ES-I3 (cell line): ENCODE results near the gene DPP4.

Experiments
- H3K36me3 ChIP-seq: 2 replicates; pipeline ENCODE4 v1.6.1; 2013; ENCODE audit warnings: mild to moderate bottlenecking, low read length, control low read depth, moderate library complexity; ENCODE audit not compliant: insufficient read depth
- H3K4me1 ChIP-seq: 2 replicates; pipeline ENCODE4 v1.6.1; 2013; ENCODE audit warnings: mild to moderate bottlenecking, control low read depth, low read length; ENCODE audit not compliant: insufficient read depth
- H3K9ac ChIP-seq: 2 replicates; pipeline ENCODE4 v1.6.1; 2013; ENCODE audit warnings: low read depth, mild to moderate bottlenecking, low read length, moderate library complexity
- H3K9me3 ChIP-seq: 2 replicates; pipeline ENCODE4 v1.6.1; 2013; ENCODE audit warnings: mild to moderate bottlenecking, low read length, moderate library complexity; ENCODE audit not compliant: control insufficient read depth, insufficient read depth

DPP4 gene

DNA sequence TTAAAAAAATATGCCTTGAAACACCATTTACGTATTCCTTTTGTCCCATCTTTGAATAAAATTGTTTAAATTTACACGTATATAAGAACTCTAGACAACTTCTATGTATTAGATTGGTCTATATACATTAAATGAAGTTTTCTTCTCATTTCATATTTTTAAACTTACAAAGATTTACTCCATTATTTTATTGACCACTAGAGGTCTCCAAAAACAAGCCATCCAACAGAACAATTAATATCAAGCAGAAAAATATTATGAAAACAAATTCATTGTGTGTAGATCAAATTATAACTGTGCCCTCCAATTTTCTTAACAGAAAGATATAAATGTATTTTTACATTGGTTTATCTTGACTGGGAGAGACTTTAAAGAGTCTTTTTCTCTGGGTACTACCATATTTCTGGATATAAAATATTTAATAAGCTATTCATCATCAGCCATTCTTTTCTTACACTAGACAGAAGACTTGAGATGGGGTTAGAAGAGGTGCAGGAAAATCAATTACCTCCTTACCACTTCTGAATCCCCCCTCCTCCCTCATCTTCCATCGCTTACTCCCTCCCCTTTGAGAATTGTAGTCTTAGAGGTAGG, 66.5 kb downstream of the DPP4 start:
- H3K9me3 ChIP-seq, result no peaks in the 10 kb centered on the region
- H3K9ac ChIP-seq, result no peak overlapping the region
- H3K4me1 ChIP-seq, result peaks cover 10% of the 10 kb centered on the region
- H3K36me3 ChIP-seq, result no peaks in the 10 kb centered on the region

DNA sequence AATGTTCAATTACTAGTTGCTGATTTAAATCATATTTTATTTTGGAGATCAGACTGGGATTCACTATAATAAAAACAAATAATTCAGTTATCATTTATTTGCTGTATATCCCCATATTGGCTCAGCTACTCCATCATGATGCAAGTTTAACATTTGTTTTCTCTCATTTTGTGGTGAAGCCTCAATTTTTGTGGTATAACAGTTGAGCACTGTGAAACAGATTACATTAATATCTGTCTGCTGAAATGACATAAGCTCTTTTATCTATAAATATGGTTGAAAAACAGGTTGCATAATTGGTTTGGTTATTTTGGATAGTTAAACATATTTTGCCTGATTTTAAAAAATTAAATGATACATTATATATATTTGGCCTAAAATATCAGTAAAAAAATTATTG, 67.7 kb downstream of the DPP4 start:
- no peaks in the 10 kb centered on the region for H3K9me3 ChIP-seq
- peaks cover 21% of the 10 kb centered on the region for H3K4me1 ChIP-seq
- no peak overlapping the region for H3K9ac ChIP-seq
- no peaks in the 10 kb centered on the region for H3K36me3 ChIP-seq

DNA sequence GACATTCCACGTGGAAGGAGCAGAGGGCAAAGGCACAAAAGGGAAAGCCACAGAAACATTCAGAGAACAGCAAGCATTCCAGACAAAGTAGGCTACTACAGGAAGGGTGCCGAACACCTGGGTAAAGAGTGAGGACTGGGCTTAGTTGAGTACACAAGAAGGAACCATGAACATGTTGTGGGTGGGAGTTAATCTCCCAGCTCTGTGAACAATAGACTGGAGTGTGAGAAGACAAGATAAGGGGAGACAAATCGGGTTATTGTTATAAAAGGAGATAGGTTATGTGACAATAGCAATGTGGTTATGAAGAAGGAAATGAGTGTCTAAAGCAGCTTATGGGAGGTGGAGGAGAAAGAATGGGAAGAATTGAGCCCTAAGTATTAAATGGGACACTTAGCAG, 70.0 kb downstream of the DPP4 start:
- Histone ChIP-seq H3K4me1 (peaks cover 28% of the 10 kb centered on the region), H3K36me3 (no peaks in the 10 kb centered on the region), H3K9ac (no peak overlapping the region), H3K9me3 (no peaks in the 10 kb centered on the region)

DNA sequence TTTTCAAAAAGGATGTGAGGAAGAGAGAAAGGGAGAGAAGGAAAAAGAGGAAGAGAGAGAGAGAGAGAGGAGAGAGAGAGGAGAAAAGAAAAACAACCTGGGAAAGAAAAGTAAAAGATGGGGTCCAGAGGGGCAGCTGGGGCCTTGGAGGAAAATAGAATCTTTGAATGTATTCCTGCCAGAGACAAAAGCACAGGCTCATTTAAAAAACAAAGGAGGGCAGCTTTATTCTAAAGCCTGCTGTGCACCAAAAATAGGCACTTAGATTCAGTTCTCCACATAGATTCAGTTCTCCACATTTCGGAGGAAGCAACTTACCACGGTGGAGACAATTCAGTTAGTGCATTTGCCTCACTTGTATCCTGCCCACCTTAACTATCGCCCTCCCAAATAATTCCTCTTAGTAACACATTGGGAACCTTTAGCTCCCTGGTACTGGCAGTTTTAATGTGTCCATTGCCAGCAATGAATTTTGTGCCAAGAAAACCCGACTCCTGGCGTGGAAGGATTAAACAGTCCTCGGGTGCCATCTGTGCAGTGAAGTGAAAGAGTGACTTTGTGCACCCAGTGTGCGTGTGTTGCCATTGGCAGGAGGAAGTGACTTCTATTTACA, 71.3 kb downstream of the DPP4 start:
- H3K9ac ChIP-seq, result no peak overlapping the region
- no peaks in the 10 kb centered on the region for H3K9me3 ChIP-seq
- no peaks in the 10 kb centered on the region for H3K36me3 ChIP-seq
- H3K4me1 ChIP-seq, result peaks cover 38% of the 10 kb centered on the region

DNA sequence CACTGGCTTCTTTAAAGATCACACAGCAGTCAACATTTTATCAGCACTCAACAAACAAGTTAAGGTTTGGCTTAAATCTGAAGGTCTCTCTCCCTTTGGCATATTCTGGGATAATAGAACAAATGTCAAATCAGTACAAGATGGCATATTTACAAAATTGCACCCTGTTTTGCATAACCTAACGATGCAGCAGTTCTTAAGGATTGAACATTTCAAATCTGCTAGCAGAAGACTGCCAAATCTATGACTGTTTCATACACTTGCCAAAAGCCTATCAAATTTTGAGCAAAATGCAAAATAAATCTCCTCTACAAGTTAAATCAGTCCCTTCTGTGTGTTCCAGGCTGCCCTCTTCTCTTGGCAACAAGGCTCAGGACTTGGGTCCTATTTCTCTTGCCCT, 73.6 kb downstream of the DPP4 start:
- Histone ChIP-seq H3K36me3 (no peaks in the 10 kb centered on the region), H3K9ac (no peak overlapping the region), H3K4me1 (peaks cover 38% of the 10 kb centered on the region), H3K9me3 (no peaks in the 10 kb centered on the region)

DNA sequence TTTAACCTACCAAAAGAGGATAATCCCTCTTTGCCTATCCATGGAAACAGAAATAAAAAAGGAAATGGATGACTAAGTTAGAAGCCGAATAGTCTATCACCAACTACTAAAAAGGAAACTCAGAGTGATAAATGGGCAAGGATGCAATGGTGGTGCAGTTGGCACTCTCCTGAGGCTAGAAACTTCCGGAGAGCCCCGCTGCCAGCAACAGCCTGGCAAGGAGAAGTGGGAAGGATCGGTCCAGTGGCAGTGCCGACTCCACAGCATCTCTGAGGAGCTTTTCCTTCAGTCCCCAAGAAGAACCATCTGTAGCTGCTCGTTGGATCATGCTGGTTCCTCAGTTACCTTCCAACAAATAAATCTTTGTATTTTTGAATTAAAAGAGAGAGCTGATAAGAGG, 74.7 kb downstream of the DPP4 start:
- Histone ChIP-seq H3K9me3 (no peaks in the 10 kb centered on the region), H3K36me3 (no peaks in the 10 kb centered on the region; the same call in 1 of the 2 replicates), H3K9ac (no peak overlapping the region), H3K4me1 (peaks cover 38% of the 10 kb centered on the region)

DNA sequence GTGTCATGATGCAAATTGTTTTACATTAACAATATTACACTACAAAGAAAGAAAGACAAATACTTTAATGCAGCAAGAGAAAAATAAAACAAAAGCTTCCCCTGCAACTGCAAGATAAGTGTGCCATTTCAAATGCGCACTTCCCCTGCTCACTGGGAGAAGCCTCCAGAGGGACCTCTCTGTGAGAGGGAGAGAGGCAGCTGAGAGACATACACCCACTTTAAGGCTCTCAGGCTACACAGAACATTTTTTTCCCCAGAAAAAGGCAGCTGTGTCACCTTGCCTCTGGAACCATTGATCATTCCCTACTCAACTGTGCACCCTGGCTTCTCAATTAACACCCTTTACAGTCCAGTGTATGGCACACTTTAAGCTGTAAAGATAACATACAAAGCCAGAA, 75.2 kb downstream of the DPP4 start:
- Histone ChIP-seq H3K4me1 (peaks cover 38% of the 10 kb centered on the region), H3K36me3 (no peaks in the 10 kb centered on the region; the same call in 1 of the 2 replicates), H3K9ac (no peak overlapping the region)

DNA sequence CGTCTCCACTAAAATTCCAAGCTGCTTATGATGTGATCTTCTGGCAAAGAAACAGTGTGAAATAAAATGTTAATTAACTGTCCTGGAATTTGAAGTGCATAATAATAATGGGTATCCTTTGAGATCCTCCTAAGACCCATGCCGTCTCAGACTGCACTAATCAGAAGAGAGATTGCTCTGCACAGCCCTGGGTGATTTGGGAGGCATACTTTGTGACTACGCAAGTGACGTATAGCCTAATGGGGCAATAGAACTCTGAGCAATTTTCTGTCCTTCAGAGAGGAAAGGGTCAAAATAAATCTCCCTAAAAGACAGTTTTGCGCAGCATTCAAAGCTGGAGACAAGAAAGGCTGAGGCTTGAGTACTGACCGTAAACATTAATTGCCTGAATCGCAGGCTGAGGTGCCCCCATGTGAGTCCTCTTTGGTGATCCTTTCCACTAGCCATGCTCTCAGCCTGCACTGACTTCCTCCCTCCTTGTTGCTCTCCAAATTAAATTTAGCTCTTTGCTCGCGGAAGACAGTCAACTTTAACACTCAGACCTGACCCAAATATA, 76.0 kb downstream of the DPP4 start:
- Histone ChIP-seq H3K9me3 (no peaks in the 10 kb centered on the region), H3K4me1 (peaks cover 31% of the 10 kb centered on the region), H3K9ac (no peak overlapping the region), H3K36me3 (no peaks in the 10 kb centered on the region; the same call in 1 of the 2 replicates)

More for the DNA sequence above, 75.2 kb downstream of the DPP4 start:
- H3K9me3 ChIP-seq, result no peaks in the 10 kb centered on the region

DNA sequence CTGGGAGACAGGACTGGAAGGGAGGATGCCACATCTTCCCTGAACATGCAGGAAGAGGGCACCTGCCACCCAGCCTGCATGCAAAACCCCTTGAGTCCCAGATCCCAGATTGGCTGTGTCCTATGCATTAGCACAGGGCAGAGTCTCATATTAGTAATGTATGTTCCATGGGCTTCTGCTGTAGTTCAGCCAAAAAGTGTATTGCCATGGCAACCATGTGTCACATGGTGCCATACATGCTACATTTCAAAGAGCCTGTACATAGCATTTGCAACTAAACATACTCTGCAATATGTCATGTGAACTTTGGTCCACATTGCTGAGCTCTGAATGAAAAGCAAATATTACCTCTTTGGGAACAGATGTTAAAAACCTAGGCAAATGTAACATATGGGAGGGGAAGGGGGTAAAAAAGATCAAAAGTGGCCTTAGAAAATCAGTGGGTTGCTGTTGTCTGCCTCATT, 78.4 kb downstream of the DPP4 start:
- Histone ChIP-seq H3K4me1 (peaks cover 11% of the 10 kb centered on the region), H3K9me3 (no peaks in the 10 kb centered on the region), H3K9ac (no peak overlapping the region), H3K36me3 (no peaks in the 10 kb centered on the region; the same call in 1 of the 2 replicates)

DNA sequence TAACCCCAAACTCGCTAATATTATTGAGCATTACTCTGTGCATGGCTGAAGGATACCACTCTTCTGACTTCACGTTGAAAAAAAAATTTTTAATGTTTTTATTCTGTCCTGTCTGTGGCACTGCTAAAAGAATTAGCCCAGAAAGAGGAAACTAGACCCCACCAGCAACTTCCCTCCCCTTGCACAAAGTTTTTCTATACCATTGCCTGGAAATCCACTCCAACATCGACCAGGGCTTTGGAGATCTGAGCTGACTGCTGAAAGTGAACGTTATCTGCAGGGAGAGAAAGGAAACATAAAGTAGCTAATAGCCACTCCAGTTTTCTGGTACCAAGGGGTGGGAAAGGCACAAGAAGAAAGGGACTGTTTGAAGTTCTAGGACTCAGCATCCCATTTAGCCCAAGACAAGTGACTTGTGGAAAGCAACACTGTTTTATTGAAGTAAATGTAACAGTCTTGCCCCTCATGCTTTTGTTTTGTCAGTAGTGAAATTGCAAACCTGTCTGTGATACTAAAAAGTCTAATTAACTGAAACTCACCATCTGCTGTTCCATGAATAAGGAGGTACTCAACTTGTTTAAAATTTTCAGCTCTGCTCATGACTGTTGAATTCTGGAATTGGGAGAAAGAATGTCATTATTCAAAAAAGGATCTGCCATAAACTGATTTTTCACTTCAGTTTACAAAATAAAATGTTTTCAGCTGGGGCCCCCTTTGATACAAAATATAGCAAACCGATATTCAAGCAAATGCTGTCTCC, 79.1 kb downstream of the DPP4 start:
- Histone ChIP-seq H3K36me3 (no peaks in the 10 kb centered on the region; the same call in 1 of the 2 replicates), H3K4me1 (peaks cover 11% of the 10 kb centered on the region), H3K9me3 (no peaks in the 10 kb centered on the region), H3K9ac (no peak overlapping the region)

DNA sequence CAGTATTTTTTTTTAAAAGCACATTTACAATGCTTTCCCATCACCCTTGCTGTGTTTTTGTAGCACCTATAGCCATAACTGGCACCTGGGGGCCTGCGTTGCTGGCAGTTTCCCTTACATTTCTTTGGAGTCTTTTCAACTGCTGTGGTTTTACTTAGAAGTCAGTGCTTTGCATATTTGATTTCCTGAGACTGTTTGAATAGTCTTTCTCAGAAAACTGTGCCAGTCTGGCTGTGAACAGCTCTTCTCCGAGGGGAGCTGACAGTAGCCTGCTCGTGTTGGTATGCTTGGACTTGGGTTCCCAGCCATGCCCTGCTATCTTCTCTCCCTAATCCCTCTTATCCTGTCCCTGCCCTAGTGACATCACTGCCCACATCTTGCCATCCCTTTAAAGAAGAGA, 81.5 kb downstream of the DPP4 start:
- H3K4me1 ChIP-seq, result no peaks in the 10 kb centered on the region; the same call in 1 of the 2 replicates
- H3K9me3 ChIP-seq, result no peaks in the 10 kb centered on the region
- H3K9ac ChIP-seq, result no peak overlapping the region
- H3K36me3 ChIP-seq, result no peaks in the 10 kb centered on the region; the same call in 1 of the 2 replicates

DNA sequence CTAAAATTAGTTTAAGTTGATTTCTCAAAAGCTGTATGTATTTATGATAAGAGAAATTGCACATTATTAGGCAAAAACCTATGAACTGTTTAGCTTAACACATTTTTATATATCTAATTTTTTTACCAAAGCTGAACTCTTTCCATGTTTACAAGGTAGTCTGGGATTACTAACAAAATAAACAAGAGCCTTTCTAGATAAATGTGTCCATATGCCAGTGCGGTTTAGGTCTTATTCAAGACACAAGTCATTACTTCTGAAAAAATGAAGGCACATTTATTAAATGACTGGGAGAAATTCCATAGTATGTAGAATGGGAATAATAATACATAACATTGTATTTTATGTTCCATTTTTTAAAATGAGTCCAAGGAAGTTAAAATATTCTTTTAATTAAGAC, 82.0 kb downstream of the DPP4 start:
- no peaks in the 10 kb centered on the region; the same call in 1 of the 2 replicates for H3K36me3 ChIP-seq
- no peaks in the 10 kb centered on the region for H3K9me3 ChIP-seq
- no peaks in the 10 kb centered on the region; the same call in 1 of the 2 replicates for H3K4me1 ChIP-seq
- no peak overlapping the region for H3K9ac ChIP-seq

DNA sequence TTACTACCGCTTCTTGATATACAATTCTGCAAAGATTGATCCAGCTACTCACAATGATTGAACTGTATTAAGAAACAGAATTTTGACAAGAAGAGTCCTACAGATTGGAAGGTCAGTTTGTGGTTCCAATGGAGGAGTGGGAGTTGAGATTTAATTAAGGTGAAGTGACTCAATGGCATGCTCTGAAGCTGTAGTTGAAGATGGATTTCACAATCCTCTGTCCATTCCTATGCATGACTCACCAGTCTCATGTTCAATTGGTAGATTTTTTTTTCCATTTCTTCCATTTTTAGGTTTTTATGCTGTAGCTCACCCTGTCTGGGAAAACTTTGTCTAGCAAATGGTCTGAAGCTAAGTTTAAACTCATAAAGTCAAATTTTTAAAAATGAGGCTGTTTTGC, 83.3 kb downstream of the DPP4 start:
- Histone ChIP-seq H3K4me1 (no peaks in the 10 kb centered on the region; the same call in 1 of the 2 replicates), H3K9ac (no peak overlapping the region), H3K36me3 (no peaks in the 10 kb centered on the region; the same call in 1 of the 2 replicates)

DNA sequence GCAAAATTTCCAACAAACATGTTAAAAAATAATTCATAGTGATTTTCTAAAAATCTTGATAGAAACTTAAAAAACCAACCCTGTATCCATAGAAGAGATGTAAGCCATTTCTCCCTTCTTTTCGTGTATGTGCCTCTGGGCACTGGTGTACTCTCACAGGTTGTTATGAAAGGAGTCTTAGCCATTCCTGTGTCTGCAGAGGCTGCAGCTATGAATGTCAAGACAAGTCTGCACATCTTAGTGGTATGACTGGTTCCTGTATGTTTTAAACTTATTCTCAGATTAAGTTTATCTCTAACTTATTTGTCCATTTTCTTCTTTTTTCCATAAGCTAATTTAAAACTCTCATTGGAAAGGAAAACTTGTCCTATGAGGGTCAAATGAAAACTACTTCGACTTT, 84.0 kb downstream of the DPP4 start:
- Histone ChIP-seq H3K36me3 (no peaks in the 10 kb centered on the region; the same call in 1 of the 2 replicates), H3K4me1 (no peaks in the 10 kb centered on the region; the same call in 1 of the 2 replicates), H3K9ac (no peak overlapping the region), H3K9me3 (no peaks in the 10 kb centered on the region)

More for the DNA sequence above, 83.3 kb downstream of the DPP4 start:
- no peaks in the 10 kb centered on the region for H3K9me3 ChIP-seq
